Gastroesophageal sphincter (tissue), 4 donors: ENCODE measurements around the gene RAD51B. TPM values are rescaled to one million over a fixed set of nuclear protein-coding genes. Genes with fewer than 3 reads are reported as not detected.
"Not testable (repeated sequence)": the region's sequence is repeated elsewhere in the genome, so short reads cannot be mapped to it uniquely, and the experiment has no call there.

Experiments used
- ATAC-seq: fragments of 150-250 bp; one replicate; pipeline ENCODE4 v1.9.1; 2016; ENCODE audit warnings: mild to moderate bottlenecking, moderate library complexity
- H3K27ac ChIP-seq, 4 donors: fragments of 200-600 bp; sonication (generic) in 3 of 4; 1 replicate in 3 of 4; 2 replicates in 1 of 4; pipeline ENCODE4 v1.5.1; 2016 to 2019
- H3K27me3 ChIP-seq: fragments of 200-600 bp; sonication (generic); one replicate; pipeline ENCODE4 v1.5.1; 2019
- H3K36me3 ChIP-seq, 2 donors: fragments of 200-600 bp; sonication (generic); one replicate each; pipeline ENCODE4 v1.5.1; 2019; ENCODE audit warnings: control low read depth in 1 of 2
- H3K4me1 ChIP-seq, 3 donors: fragments of 200-600 bp; sonication (generic); 1 replicate in 2 of 3; 2 replicates in 1 of 3; pipeline ENCODE4 v1.5.1; 2016 to 2019; ENCODE audit warnings: control low read depth in 2 of 3
- H3K4me3 ChIP-seq, 2 donors: fragments of 200-600 bp; sonication (generic); one replicate each; pipeline ENCODE4 v1.5.1; 2019; ENCODE audit warnings: mild to moderate bottlenecking in 1 of 2, moderate library complexity in 1 of 2
- H3K9me3 ChIP-seq, 3 donors: fragments of 200-600 bp; sonication (generic); one replicate each; pipeline ENCODE4 v1.5.1; 2017 to 2019; ENCODE audit warnings: control low read depth in 2 of 3
- CTCF ChIP-seq, 4 experiments: fragments of 200-600 bp in 2 of 4; fragments of 450-650 bp in 2 of 4; sonication (generic) in 1 of 4; IDR thresholded peaks; one replicate each; pipeline ENCODE4 v1.5.1; 2017 to 2019; ENCODE audit warnings: antibody characterized with exemption in 4 of 4, mild to moderate bottlenecking in 2 of 4, moderate library complexity in 2 of 4
- EP300 ChIP-seq: sonication (generic); formaldehyde crosslinking; IDR thresholded peaks from one replicate; pipeline ENCODE4 v1.6.1; 2017; ENCODE audit warnings: antibody characterized with exemption, mild to moderate bottlenecking
- POLR2A ChIP-seq, 2 donors: fragments of 450-650 bp; IDR thresholded peaks; one replicate each; pipeline ENCODE4 v1.6.1; 2017; ENCODE audit warnings: antibody characterized with exemption in 2 of 2, mild to moderate bottlenecking in 2 of 2, moderate library complexity in 1 of 2
- POLR2AphosphoS5 ChIP-seq: sonication (generic); formaldehyde crosslinking; IDR thresholded peaks from one replicate; pipeline ENCODE4 v1.6.1; 2017; ENCODE audit warnings: antibody characterized with exemption
- WGBS, 2 donors: methylation state at CpG; one replicate each; pipeline ENCODE4 v1.1.5; 2018; ENCODE audit warnings: low coverage in 1 of 2; 5-methylcytosine and 5-hydroxymethylcytosine counted together
- total RNA-seq, 4 donors: library from RNA; depleted of rRNA; stranded (reverse); fragments of >200 nt; gene quantifications; one replicate each; pipeline ENCODE4 v1.1.0, GENCODE V29; 2016

RAD51B gene
- total RNA-seq, 4 donors from 2014 or later: 5.1 to 7.0 (median 6.0) TPM

GRCh38 chr14:68696266-68696665, 876.7 kb downstream of the RAD51B start:
- ATAC-seq: no peak
- Histone ChIP-seq H3K9me3 (no peaks in the 10 kb centered on the region), H3K36me3 (no peaks in the 10 kb centered on the region), H3K4me1 (peaks cover 0 to 27% (median 6%) of the 10 kb centered on the region in 3 donors), H3K4me3 (no peak overlapping the region), H3K27ac (no peak overlapping the region), H3K27me3 (no peaks in the 10 kb centered on the region)
- TF ChIP-seq POLR2AphosphoS5 (no peak), CTCF (IDR thresholded peaks at IDR 0.05) (no peak), EP300 (no peak), POLR2A (IDR thresholded peaks at IDR 0.05) (no peak)
- no CpG with 5 or more reads among the region's 3 CpGs for WGBS, 2 donors

GRCh38 chr14:68696721-68697495, 877.3 kb downstream of the RAD51B start:
- Histone ChIP-seq H3K27me3 (no peaks in the 10 kb centered on the region), H3K36me3 (no peaks in the 10 kb centered on the region), H3K4me1 (peaks cover 0 to 27% (median 6%) of the 10 kb centered on the region in 3 donors), H3K27ac (no peak overlapping the region), H3K4me3 (no peak overlapping the region), H3K9me3 (no peaks in the 10 kb centered on the region)
- WGBS, 2 donors: 98 to 100% methylated on average over 3 to 6 of the region's 6 CpGs
- ATAC-seq: no peak
- TF ChIP-seq POLR2AphosphoS5 (no peak), POLR2A (IDR thresholded peaks at IDR 0.05) (no peak), CTCF (IDR thresholded peaks at IDR 0.05) (no peak), EP300 (no peak)

GRCh38 chr14:68698773-68699172, 879.2 kb downstream of the RAD51B start:
- H3K9me3 ChIP-seq, H3K36me3 ChIP-seq, H3K27me3 ChIP-seq, ATAC-seq, H3K27ac ChIP-seq, H3K4me3 ChIP-seq: not testable (repeated sequence)
- 86 to 100% methylated on average over 3 to 14 of the region's 14 CpGs for WGBS, 2 donors
- H3K4me1 ChIP-seq: peaks cover 0 to 16% (median 6%) of the 10 kb centered on the region in 3 donors

- no peaks in the 10 kb centered on the region for H3K9me3 ChIP-seq
- no peaks in the 10 kb centered on the region for H3K27me3 ChIP-seq
- no peaks in the 10 kb centered on the region for H3K36me3 ChIP-seq
- H3K4me1 ChIP-seq: peaks cover 0 to 26% (median 7%) of the 10 kb centered on the region in 3 donors
- H3K27ac ChIP-seq: no peak overlapping the region
- no peak for ATAC-seq
- 96 to 99% methylated on average over 4 to 5 of the region's 6 CpGs for WGBS, 2 donors
- no peak overlapping the region for H3K4me3 ChIP-seq
- TF ChIP-seq EP300: no peak
- TF ChIP-seq CTCF (IDR thresholded peaks at IDR 0.05): no peak
- no peak for TF ChIP-seq POLR2AphosphoS5
- no peak for TF ChIP-seq POLR2A (IDR thresholded peaks at IDR 0.05)
Measured at GRCh38 chr14:68701001-68701741, 881.6 kb downstream of the RAD51B start.

- no peak for TF ChIP-seq CTCF (IDR thresholded peaks at IDR 0.05)
- no peak for TF ChIP-seq EP300
- TF ChIP-seq POLR2AphosphoS5: no peak
- TF ChIP-seq POLR2A (IDR thresholded peaks at IDR 0.05): no peak
Measured at GRCh38 chr14:68702135-68702534, 882.6 kb downstream of the RAD51B start.

More at GRCh38 chr14:68702135-68702534, 882.6 kb downstream of the RAD51B start:
- H3K27me3 ChIP-seq: no peaks in the 10 kb centered on the region
- no peak for ATAC-seq
- H3K36me3 ChIP-seq: no peaks in the 10 kb centered on the region
- 78% methylated on average over 1 of the region's 4 CpGs; no CpG with 5 or more reads in 1 of the 2 donors for WGBS, 2 donors
- H3K4me3 ChIP-seq: no peak overlapping the region
- no peak overlapping the region for H3K27ac ChIP-seq
- peaks cover 0 to 35% (median 13%) of the 10 kb centered on the region in 3 donors for H3K4me1 ChIP-seq
- H3K9me3 ChIP-seq: no peaks in the 10 kb centered on the region
